ENCODE data around the gene ZNF555.

ZNF555 gene

GRCh38 chr19:2827022-2827421, 14.3 kb upstream of the ZNF555 start:
- DNase-seq = no peak

- DNase-seq = no peak
Observed at GRCh38 chr19:2827840-2828489, 13.3 kb upstream of the ZNF555 start.

GRCh38 chr19:2834294-2834871, 6.9 kb upstream of the ZNF555 start:
- DNase-seq = no peak

GRCh38 chr19:2837430-2837829, 3.8 kb upstream of the ZNF555 start:
- DNase-seq = no peak

- no peak for DNase-seq
Observed at GRCh38 chr19:2841855-2842574, 740 bp downstream of the ZNF555 start.

GRCh38 chr19:2845107-2845506, 3.8 kb downstream of the ZNF555 start:
- DNase-seq = no peak

- no peak for DNase-seq
Observed at GRCh38 chr19:2846180-2846894, 5.1 kb downstream of the ZNF555 start.

- no peak for DNase-seq
Observed at GRCh38 chr19:2847507-2847906, 6.2 kb downstream of the ZNF555 start.

- no peak for DNase-seq
Observed at GRCh38 chr19:2848616-2849015, 7.3 kb downstream of the ZNF555 start.

GRCh38 chr19:2850256-2850925, 9.1 kb downstream of the ZNF555 start:
- DNase-seq = no peak

- DNase-seq = no peak
Observed at GRCh38 chr19:2852598-2852997, 11.3 kb downstream of the ZNF555 start.

- no peak for DNase-seq
Observed at GRCh38 chr19:2853015-2853606, 11.8 kb downstream of the ZNF555 start.

GRCh38 chr19:2854849-2855248, 13.6 kb downstream of the ZNF555 start:
- no peak for DNase-seq

- no peak for DNase-seq
Observed at GRCh38 chr19:2856457-2857050, 15.3 kb downstream of the ZNF555 start.

- DNase-seq = no peak
Observed at GRCh38 chr19:2858864-2859263, 17.6 kb downstream of the ZNF555 start.

- no peak for DNase-seq
Observed at GRCh38 chr19:2863816-2864215, 22.5 kb downstream of the ZNF555 start.

- DNase-seq = no peak
Observed at GRCh38 chr19:2865334-2866100, 24.2 kb downstream of the ZNF555 start.

GRCh38 chr19:2866495-2867024, 25.3 kb downstream of the ZNF555 start:
- no peak for DNase-seq

- no peak for DNase-seq
Observed at GRCh38 chr19:2867025-2867991, 26.0 kb downstream of the ZNF555 start, which contains the start of gene ZNF556. Gene ZNF556, plus strand, starts transcription at chr19:2867335. Its CDS starts 87 bp downstream, at chr19:2867422.

- DNase-seq = no peak
Observed at GRCh38 chr19:2869618-2870017, 28.3 kb downstream of the ZNF555 start.
